WTC11 (cell line): ENCODE results near the gene KCTD16. TPM values are rescaled to one million over a fixed set of nuclear protein-coding genes. Genes with fewer than 3 reads are reported as not detected.

ENCODE experiments used
- ATAC-seq: fragments of 200-7000 bp; cut with Tn5 transposase; 2 replicates; pipeline ENCODE4 v1.10.0; 2021; ENCODE audit warnings: mild to moderate bottlenecking, moderate library complexity
- CTCF ChIA-PET: fragments of 300-600 bp; sonication (Branson Sonifier 250); formaldehyde crosslinking; loops from one replicate; lab custom pipeline; 2021; ENCODE audit warnings: antibody characterized with exemption; lab: Charles Lee
- POLR2A ChIA-PET: fragments of 350-600 bp; sonication (Branson Sonifier 250); formaldehyde crosslinking; loops from one replicate; lab custom pipeline; 2021; ENCODE audit warnings: antibody characterized with exemption; lab: Charles Lee
- DNase-seq: peaks from one replicate; pipeline ENCODE4 v3.0.0; 2021; ENCODE audit warnings: low spot score
- H3K27ac Mint-ChIP-seq: 2 replicates; pipeline ENCODE4 v1.8.0; 2021; ENCODE audit warnings: mixed read lengths
- H3K27me3 Mint-ChIP-seq: 2 replicates; pipeline ENCODE4 v1.8.0; 2021; ENCODE audit warnings: low read depth, mild to moderate bottlenecking, moderate library complexity, mixed read lengths
- H3K36me3 Mint-ChIP-seq: 2 replicates; pipeline ENCODE4 v1.8.0; 2021; ENCODE audit warnings: mixed read lengths
- H3K4me1 Mint-ChIP-seq: 2 replicates; pipeline ENCODE4 v1.8.0; 2022; ENCODE audit warnings: mixed read lengths
- H3K4me3 Mint-ChIP-seq: 2 replicates; pipeline ENCODE4 v1.8.0; 2021; ENCODE audit warnings: mild to moderate bottlenecking, moderate library complexity, mixed read lengths
- H3K9me3 Mint-ChIP-seq: 2 replicates; pipeline ENCODE4 v1.8.0; 2021; ENCODE audit warnings: mixed read lengths
- ETV6 ChIP-seq: sonication (generic); formaldehyde crosslinking; IDR thresholded peaks from 2 replicates; pipeline ENCODE4 v1.8.1; 2022; ENCODE audit warnings: mild to moderate bottlenecking, missing genetic modification reagents
- FOXP1 ChIP-seq: sonication (generic); formaldehyde crosslinking; IDR thresholded peaks from 2 replicates; pipeline ENCODE4 v1.8.0; 2022; ENCODE audit warnings: missing genetic modification reagents, mild to moderate bottlenecking, moderate library complexity, borderline replicate concordance
- GRHL2 ChIP-seq: fragments of 250-450 bp; sonication (Bioruptor Pico); IDR thresholded peaks from 2 replicates; pipeline ENCODE4 v1.8.0; 2022; ENCODE audit warnings: mild to moderate bottlenecking, moderate library complexity; ENCODE audit not compliant: insufficient replicate concordance, severe bottlenecking
- IRF2 ChIP-seq: sonication (generic); formaldehyde crosslinking; IDR thresholded peaks from 2 replicates; pipeline ENCODE4 v1.8.0; 2022; ENCODE audit warnings: low read depth, missing genetic modification reagents, borderline replicate concordance
- MXD4 ChIP-seq: fragments of 250-450 bp; sonication (Bioruptor Pico); IDR thresholded peaks from 2 replicates; pipeline ENCODE4 v1.8.0; 2021; ENCODE audit warnings: mild to moderate bottlenecking, moderate library complexity, borderline replicate concordance
- PRRX2 ChIP-seq: fragments of 250-450 bp; sonication (Bioruptor Pico); IDR thresholded peaks from 2 replicates; pipeline ENCODE4 v1.8.0; 2021; ENCODE audit warnings: mild to moderate bottlenecking
- SMAD3 ChIP-seq: sonication (generic); formaldehyde crosslinking; IDR thresholded peaks from 2 replicates; pipeline ENCODE4 v1.8.0; 2022; ENCODE audit warnings: missing genetic modification reagents, mild to moderate bottlenecking, borderline replicate concordance
- TEAD1 ChIP-seq: sonication (generic); formaldehyde crosslinking; IDR thresholded peaks from 2 replicates; pipeline ENCODE4 v1.8.0; 2022; ENCODE audit warnings: mild to moderate bottlenecking, missing genetic modification reagents
- ZNF121 ChIP-seq: sonication (generic); formaldehyde crosslinking; IDR thresholded peaks from 2 replicates; pipeline ENCODE4 v1.8.0; 2023; ENCODE audit warnings: missing genetic modification reagents
- ZNF263 ChIP-seq: sonication (generic); formaldehyde crosslinking; IDR thresholded peaks from 2 replicates; pipeline ENCODE4 v1.8.1; 2022; ENCODE audit warnings: low read depth, mild to moderate bottlenecking, moderate library complexity, missing genetic modification reagents
- ZNF396 ChIP-seq: fragments of 250-450 bp; sonication (Bioruptor Pico); IDR thresholded peaks from 2 replicates; pipeline ENCODE4 v1.8.0; 2021; ENCODE audit warnings: mild to moderate bottlenecking, moderate library complexity, borderline replicate concordance
- ZNF416 ChIP-seq: fragments of 250-450 bp; sonication (Bioruptor Pico); IDR thresholded peaks from 2 replicates; pipeline ENCODE4 v1.9.0; 2021; ENCODE audit warnings: mild to moderate bottlenecking, inconsistent platforms
- total RNA-seq: library from RNA; stranded (reverse); gene quantifications from 3 replicates; pipeline ENCODE4 v1.2.3, GENCODE V29; 2021
- TF ChIP-seq, protein P1 (sequence below): sonication (generic); formaldehyde crosslinking; IDR thresholded peaks from 2 replicates; pipeline ENCODE4 v1.8.0; 2022; ENCODE audit warnings: mild to moderate bottlenecking, missing genetic modification reagents
- TF ChIP-seq, protein P2 (sequence below): sonication (generic); formaldehyde crosslinking; IDR thresholded peaks from 2 replicates; pipeline ENCODE4 v1.8.1; 2023; ENCODE audit warnings: mild to moderate bottlenecking, moderate library complexity, missing genetic modification reagents
- TF ChIP-seq, protein P3 (sequence below): fragments of 250-450 bp; sonication (Bioruptor Pico); IDR thresholded peaks from 2 replicates; pipeline ENCODE4 v1.8.0; 2021; ENCODE audit warnings: mild to moderate bottlenecking
- TF ChIP-seq, protein P4 (sequence below): sonication (generic); formaldehyde crosslinking; IDR thresholded peaks from 2 replicates; pipeline ENCODE4 v1.8.1; 2022; ENCODE audit warnings: low read depth, missing genetic modification reagents, borderline replicate concordance
- TF ChIP-seq, protein P5 (sequence below): fragments of 200-600 bp; IDR thresholded peaks from 2 replicates; pipeline ENCODE4 v1.8.0; 2022; ENCODE audit warnings: antibody characterized with exemption
- TF ChIP-seq, protein P6 (sequence below): fragments of 250-450 bp; sonication (Bioruptor Pico); IDR thresholded peaks from 2 replicates; pipeline ENCODE4 v2.1.2; 2022; ENCODE audit warnings: mild to moderate bottlenecking, moderate library complexity
- TF ChIP-seq, protein P7 (sequence below): fragments of 250-450 bp; sonication (Bioruptor Pico); IDR thresholded peaks from 2 replicates; pipeline ENCODE4 v1.9.0; 2021; ENCODE audit warnings: moderate library complexity, mild to moderate bottlenecking, inconsistent platforms, borderline replicate concordance

Gene KCTD16
- total RNA-seq, 1 experiment from 2014 or later: 0.20 TPM

DNA sequence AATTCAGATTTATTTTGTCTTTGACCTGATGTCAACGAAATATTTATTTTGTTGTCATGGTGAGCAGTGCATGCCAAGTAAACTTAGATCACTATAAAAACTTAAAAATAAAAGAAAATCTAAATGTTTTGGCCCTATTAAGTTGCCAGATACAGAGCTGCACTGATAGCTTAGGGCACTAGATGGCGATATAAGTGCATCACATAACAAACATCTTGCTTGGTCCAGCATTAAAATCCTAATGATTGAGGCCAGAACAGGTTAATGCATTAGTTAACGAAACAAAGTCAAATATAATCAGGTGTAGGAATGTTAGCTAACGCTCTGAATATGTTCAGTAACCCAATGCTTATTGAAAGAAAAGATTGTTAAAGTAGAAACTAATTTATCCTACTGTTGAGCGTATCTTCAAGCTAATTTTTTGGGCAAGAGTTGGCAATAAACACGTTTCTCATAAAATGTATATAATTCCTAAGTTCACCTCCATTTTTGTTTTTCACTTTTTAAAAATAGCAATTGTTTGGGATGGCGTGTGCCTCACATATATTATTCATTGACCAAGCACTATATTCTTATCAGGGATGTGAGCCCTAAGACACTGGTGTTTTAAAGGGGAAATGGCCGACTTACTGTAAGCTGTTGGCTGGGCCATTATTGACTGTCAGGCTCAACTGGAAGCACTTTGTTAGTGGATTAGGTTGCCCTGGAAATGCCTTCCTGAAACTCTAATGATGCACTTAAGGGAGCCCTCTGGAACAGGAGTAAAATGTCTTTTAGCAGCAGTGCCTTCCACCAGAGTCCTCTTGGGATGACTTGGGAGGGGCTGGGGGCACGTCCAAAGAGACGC lies 33.3 kb downstream of the KCTD16 start:
- POLR2A ChIA-PET: no interaction called here
- peaks cover 40% of the 10 kb centered on the region for H3K27me3 Mint-ChIP-seq

DNA sequence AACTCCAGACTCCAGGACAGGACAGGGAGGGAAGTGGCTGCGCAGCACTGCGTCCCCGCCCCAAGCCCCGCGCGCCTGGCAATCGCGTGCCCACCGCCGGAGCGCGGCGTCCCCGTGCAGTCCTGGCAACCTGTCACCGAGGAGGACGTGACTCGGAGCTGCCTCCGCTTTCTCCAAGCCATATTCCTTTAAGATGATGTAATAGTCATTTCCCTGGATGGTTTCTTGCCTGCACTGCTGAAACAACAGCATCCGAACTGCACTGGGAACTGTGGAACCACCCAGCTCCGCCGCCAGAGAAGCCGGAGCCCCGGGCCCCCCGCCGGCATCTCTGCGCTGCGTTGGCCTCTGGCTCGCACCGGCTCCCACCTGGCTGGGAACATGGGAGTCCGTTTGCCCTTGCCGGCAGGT lies 34.5 kb downstream of the KCTD16 start:
- POLR2A ChIA-PET: no interaction called here
- Mint-ChIP-seq H3K4me1 (peaks cover 12% of the 10 kb centered on the region), H3K4me3 (peak overlapping the region; percentile 64), H3K27me3 (peaks cover 40% of the 10 kb centered on the region), H3K9me3 (no peaks in the 10 kb centered on the region), H3K36me3 (no peaks in the 10 kb centered on the region), H3K27ac (no peak overlapping the region)
- peak; percentile 66 for DNase-seq
- TF ChIP-seq TEAD1 (CRISPR knock-in tag) (no peak), SMAD3 (CRISPR knock-in tag) (no peak), ZNF416 (CRISPR knock-in tag) (no peak), FOXP1 (CRISPR knock-in tag) (peak; percentile 45; the same call in 1 of the 2 replicates), GRHL2 (CRISPR knock-in tag) (no peak), ETV6 (CRISPR knock-in tag) (no peak), PRRX2 (CRISPR knock-in tag) (no peak), ZNF263 (CRISPR knock-in tag) (no peak)
- TF ChIP-seq, protein P1, sequence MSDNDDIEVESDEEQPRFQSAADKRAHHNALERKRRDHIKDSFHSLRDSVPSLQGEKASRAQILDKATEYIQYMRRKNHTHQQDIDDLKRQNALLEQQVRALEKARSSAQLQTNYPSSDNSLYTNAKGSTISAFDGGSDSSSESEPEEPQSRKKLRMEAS (CRISPR knock-in tag): peak; percentile 40; the same call in 1 of the 2 replicates
- TF ChIP-seq, protein P2, sequence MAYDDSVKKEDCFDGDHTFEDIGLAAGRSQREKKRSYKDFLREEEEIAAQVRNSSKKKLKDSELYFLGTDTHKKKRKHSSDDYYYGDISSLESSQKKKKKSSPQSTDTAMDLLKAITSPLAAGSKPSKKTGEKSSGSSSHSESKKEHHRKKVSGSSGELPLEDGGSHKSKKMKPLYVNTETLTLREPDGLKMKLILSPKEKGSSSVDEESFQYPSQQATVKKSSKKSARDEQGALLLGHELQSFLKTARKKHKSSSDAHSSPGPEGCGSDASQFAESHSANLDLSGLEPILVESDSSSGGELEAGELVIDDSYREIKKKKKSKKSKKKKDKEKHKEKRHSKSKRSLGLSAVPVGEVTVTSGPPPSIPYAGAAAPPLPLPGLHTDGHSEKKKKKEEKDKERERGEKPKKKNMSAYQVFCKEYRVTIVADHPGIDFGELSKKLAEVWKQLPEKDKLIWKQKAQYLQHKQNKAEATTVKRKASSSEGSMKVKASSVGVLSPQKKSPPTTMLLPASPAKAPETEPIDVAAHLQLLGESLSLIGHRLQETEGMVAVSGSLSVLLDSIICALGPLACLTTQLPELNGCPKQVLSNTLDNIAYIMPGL (CRISPR knock-in tag): 0 out of 2 replicates have a peak, but pooled peaks have one; percentile 7
- TF ChIP-seq, protein P3, sequence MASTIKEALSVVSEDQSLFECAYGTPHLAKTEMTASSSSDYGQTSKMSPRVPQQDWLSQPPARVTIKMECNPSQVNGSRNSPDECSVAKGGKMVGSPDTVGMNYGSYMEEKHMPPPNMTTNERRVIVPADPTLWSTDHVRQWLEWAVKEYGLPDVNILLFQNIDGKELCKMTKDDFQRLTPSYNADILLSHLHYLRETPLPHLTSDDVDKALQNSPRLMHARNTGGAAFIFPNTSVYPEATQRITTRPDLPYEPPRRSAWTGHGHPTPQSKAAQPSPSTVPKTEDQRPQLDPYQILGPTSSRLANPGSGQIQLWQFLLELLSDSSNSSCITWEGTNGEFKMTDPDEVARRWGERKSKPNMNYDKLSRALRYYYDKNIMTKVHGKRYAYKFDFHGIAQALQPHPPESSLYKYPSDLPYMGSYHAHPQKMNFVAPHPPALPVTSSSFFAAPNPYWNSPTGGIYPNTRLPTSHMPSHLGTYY: no peak
- CTCF ChIA-PET: interaction anchor here (1.2 to 2.4 kb wide), 7 partner anchors 19 to 282 kb away, joined by 3 to 10 read pairs (median 5); no protein-coding TSS in a partner anchor
- ATAC-seq: peak; percentile 85

More for the DNA sequence above, 33.3 kb downstream of the KCTD16 start:
- DNase-seq: peak; percentile 32
- Mint-ChIP-seq H3K4me3 (peak overlapping the region; percentile 64), H3K4me1 (peaks cover 12% of the 10 kb centered on the region), H3K27ac (no peak overlapping the region), H3K9me3 (no peaks in the 10 kb centered on the region), H3K36me3 (no peaks in the 10 kb centered on the region)
- ATAC-seq: peak; percentile 72
- TF ChIP-seq, protein P4, sequence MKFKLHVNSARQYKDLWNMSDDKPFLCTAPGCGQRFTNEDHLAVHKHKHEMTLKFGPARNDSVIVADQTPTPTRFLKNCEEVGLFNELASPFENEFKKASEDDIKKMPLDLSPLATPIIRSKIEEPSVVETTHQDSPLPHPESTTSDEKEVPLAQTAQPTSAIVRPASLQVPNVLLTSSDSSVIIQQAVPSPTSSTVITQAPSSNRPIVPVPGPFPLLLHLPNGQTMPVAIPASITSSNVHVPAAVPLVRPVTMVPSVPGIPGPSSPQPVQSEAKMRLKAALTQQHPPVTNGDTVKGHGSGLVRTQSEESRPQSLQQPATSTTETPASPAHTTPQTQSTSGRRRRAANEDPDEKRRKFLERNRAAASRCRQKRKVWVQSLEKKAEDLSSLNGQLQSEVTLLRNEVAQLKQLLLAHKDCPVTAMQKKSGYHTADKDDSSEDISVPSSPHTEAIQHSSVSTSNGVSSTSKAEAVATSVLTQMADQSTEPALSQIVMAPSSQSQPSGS: no peak
- TF ChIP-seq, protein P5, sequence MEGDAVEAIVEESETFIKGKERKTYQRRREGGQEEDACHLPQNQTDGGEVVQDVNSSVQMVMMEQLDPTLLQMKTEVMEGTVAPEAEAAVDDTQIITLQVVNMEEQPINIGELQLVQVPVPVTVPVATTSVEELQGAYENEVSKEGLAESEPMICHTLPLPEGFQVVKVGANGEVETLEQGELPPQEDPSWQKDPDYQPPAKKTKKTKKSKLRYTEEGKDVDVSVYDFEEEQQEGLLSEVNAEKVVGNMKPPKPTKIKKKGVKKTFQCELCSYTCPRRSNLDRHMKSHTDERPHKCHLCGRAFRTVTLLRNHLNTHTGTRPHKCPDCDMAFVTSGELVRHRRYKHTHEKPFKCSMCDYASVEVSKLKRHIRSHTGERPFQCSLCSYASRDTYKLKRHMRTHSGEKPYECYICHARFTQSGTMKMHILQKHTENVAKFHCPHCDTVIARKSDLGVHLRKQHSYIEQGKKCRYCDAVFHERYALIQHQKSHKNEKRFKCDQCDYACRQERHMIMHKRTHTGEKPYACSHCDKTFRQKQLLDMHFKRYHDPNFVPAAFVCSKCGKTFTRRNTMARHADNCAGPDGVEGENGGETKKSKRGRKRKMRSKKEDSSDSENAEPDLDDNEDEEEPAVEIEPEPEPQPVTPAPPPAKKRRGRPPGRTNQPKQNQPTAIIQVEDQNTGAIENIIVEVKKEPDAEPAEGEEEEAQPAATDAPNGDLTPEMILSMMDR: peak; percentile 71
- CTCF ChIA-PET: interaction anchor here (0.5 to 2.4 kb wide), 39 partner anchors 9 to 1608 kb away, joined by 3 to 23 read pairs (median 4); no protein-coding TSS in a partner anchor

DNA sequence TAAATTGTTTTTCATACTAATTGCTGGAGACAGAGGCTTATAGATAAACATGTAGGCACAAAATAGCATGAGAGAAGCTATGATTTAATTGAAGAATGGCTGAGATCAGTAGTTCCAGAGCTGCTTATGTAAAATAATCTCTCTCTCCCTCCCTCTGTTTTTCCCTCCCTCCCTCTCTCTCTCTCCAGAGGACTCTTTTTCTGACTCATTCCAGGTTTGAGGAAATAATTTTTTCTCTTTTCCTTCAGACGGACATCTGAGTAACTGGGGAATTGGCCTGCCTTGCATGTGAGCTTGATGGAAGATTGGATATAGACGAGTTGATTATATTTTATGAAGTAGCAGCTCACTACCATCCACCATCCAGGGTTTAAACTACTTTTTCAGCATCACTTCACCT lies 35.5 kb downstream of the KCTD16 start:
- DNase-seq: no peak
- Mint-ChIP-seq H3K9me3 (no peaks in the 10 kb centered on the region), H3K36me3 (no peaks in the 10 kb centered on the region), H3K4me1 (peaks cover 12% of the 10 kb centered on the region), H3K4me3 (no peak overlapping the region), H3K27me3 (peaks cover 40% of the 10 kb centered on the region), H3K27ac (no peak overlapping the region)
- ChIA-PET CTCF (interaction anchor here (1.2 to 1.9 kb wide), 3 partner anchors 128 to 281 kb away, joined by 3 to 5 read pairs (median 4); no protein-coding TSS in a partner anchor), POLR2A (interaction anchor here (0.6 kb wide), 1 partner anchor 1241 kb away, joined by 4 read pairs; no protein-coding TSS in a partner anchor)
- TF ChIP-seq MXD4 (CRISPR knock-in tag) (no peak), ZNF396 (no peak), IRF2 (no peak), ZNF121 (CRISPR knock-in tag) (no peak)
- TF ChIP-seq, protein P6, sequence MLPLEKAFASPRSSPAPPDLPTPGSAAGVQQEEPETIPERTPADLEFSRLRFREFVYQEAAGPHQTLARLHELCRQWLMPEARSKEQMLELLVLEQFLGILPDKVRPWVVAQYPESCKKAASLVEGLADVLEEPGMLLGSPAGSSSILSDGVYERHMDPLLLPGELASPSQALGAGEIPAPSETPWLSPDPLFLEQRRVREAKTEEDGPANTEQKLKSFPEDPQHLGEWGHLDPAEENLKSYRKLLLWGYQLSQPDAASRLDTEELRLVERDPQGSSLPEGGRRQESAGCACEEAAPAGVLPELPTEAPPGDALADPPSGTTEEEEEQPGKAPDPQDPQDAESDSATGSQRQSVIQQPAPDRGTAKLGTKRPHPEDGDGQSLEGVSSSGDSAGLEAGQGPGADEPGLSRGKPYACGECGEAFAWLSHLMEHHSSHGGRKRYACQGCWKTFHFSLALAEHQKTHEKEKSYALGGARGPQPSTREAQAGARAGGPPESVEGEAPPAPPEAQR (CRISPR knock-in tag): no peak
- TF ChIP-seq, protein P7, sequence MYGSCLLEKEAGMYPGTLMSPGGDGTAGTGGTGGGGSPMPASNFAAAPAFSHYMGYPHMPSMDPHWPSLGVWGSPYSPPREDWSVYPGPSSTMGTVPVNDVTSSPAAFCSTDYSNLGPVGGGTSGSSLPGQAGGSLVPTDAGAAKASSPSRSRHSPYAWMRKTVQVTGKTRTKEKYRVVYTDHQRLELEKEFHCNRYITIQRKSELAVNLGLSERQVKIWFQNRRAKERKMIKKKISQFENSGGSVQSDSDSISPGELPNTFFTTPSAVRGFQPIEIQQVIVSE (CRISPR knock-in tag): no peak
- ATAC-seq: no peak
